NK-92 (cell line): ENCODE measurements around the gene SETDB2.
"Not testable (repeated sequence)": the region's sequence is repeated elsewhere in the genome, so short reads cannot be mapped to it uniquely, and the experiment has no call there.

Experiments used
- DNase-seq: peaks from one replicate; lab custom pipeline; 2025; ENCODE audit not compliant: unreplicated experiment; lab: John Stamatoyannopoulos, UW

Gene SETDB2

DNA sequence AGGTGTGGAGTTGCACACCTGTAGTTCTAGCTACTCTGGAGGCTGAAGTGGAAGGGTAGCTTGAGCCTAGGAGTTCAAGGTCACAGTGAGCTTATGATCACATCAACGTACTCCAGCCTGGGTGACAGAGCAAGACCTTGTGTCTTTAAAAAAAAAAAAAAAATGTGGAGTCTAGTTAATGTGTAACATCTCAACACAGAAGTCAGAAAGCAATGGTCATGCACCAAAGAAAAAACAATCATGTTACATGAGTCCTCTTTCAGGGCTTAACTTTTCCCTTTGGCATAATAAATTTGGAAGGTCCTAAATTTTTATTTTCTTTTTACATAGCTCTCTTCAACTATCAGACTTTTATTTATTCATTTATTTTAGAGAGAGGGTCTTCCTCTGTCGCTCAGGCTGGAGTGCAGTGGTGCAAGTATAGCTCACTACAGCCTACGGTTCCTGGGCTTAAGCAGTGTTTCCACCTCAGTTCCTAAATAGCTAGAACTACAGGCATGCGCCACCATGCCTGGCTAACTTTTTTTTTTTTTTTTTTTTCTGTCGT lies 22.3 kb downstream of the SETDB2 start:
- DNase-seq, result no peak

DNA sequence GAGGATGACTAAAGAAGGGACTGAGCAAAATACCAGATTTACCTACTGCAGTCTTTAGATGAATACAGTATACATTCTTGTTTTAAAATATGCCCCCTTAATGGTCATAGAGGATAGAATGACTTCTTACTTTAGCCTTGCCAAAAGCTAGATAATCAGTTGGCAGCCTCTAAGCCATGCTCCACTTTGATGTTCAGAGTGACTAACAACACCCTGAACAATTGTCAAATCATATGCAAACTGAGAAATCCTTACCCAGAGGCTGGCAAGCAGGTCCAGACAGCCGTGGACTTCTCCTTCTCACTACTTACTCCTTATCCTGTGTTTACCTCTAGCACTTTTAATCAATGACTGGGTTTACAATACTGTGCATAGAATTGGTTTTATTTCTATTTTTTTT lies 28.1 kb downstream of the SETDB2 start:
- DNase-seq, result no peak

DNA sequence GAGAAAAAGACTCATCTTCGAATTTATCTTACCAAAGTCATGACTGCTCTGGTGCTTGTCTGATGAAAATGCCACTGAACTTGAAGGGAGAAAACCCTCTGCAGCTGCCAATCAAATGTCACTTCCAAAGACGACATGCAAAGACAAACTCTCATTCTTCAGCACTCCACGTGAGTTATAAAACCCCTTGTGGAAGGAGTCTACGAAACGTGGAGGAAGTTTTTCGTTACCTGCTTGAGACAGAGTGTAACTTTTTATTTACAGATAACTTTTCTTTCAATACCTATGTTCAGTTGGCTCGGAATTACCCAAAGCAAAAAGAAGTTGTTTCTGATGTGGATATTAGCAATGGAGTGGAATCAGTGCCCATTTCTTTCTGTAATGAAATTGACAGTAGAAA lies 32.5 kb downstream of the SETDB2 start:
- no peak for DNase-seq

GRCh38 chr13:49481788-49482187 lies 37.7 kb downstream of the SETDB2 start:
- no peak for DNase-seq

GRCh38 chr13:49488563-49488962 lies 44.5 kb downstream of the SETDB2 start:
- no peak for DNase-seq

GRCh38 chr13:49494645-49495044 lies 50.6 kb downstream of the SETDB2 start:
- DNase-seq, result no peak

DNA sequence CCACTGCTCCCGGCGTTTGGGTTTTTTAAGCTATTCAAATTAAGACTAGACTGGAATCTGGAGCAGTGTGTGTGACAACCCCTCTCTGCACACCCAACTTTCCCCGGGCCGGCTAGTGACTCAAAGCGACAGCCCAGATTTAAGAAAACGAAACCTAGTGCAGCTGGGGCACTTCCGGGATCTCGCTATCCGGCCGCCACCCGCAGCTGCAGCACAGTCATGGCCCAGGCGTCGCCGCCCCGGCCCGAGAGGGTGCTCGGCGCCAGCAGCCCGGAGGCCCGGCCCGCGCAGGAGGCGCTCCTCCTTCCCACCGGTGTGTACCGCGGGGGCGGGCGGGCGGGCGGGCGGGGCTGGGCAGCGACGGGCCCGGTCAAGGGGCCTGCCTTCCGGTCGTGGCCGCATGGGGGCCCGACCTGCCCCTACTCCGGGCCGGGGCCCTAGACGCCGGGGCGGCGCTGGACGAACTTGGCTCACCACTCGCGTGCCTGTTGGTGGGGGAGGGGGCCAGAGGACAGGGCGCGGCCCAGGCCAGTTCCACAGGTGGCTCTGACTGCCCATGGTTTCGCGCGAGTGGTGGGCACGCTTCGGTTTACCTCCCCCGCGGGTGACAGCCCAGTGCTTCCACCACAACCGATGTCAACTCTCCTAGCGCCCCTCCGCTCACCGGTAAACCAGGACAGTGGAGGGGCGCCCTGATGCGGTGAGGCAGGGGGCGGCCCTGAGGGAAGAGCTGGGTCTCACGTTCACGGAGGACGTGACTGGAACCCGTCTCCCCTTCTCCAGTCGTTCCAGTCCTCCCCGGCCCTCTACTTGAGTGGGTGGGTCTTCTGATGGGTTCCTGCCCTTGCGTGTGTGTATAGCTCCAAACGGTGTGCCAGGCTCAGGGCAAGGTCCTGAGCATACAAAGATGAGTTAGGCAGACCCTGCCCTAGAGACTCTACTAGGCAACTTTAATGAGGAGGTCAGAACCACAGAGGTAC lies 52.0 kb downstream of the SETDB2 start, which contains the start of gene PHF11:
Gene PHF11, plus strand, starts transcription at position 171 of the 980 bp plus-strand sequence. Its CDS starts 49 bp downstream, at position 220.
- peak; percentile 13 for DNase-seq

DNA sequence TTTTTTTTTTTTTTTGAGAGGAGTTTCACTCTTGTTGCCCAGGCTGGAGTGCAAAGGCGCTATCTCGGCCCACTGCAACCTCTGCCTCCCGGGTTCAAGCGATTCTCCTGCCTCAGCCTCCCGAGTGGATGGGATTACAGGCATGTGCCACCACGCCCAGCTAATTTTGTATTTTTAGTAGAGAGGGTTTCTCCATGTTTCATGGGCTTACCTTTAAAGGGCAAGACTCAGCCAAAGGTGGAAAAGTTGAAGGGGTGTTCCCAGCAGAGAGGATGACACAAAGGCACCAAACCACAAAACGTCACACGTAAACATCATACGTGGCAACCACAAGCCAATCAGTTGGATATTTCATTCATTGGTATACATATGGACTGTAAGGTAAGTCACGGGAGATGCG lies 52.8 kb downstream of the SETDB2 start:
- not testable (repeated sequence) for DNase-seq

DNA sequence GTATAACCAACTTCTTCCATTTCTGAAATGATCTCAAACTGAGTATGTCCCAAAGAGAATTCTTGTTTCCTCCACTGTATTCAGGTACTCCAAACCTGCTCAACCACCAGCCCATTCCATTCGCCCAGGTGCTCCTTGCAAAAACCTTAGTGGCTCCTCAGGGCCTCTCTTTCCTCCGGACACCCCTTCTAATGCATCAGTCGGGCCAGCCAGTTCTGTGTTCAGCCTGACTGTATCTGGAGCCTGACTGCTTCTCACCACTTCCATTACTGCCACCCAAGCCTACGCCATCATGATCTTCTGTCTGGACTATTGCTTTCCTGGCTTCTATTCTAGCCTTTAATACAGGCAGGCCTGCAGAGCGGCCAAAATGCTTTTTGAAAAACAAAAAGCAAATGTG lies 53.2 kb downstream of the SETDB2 start:
- DNase-seq, result no peak

- DNase-seq, result no peak
Observed at GRCh38 chr13:49498206-49498605, 54.1 kb downstream of the SETDB2 start.

DNA sequence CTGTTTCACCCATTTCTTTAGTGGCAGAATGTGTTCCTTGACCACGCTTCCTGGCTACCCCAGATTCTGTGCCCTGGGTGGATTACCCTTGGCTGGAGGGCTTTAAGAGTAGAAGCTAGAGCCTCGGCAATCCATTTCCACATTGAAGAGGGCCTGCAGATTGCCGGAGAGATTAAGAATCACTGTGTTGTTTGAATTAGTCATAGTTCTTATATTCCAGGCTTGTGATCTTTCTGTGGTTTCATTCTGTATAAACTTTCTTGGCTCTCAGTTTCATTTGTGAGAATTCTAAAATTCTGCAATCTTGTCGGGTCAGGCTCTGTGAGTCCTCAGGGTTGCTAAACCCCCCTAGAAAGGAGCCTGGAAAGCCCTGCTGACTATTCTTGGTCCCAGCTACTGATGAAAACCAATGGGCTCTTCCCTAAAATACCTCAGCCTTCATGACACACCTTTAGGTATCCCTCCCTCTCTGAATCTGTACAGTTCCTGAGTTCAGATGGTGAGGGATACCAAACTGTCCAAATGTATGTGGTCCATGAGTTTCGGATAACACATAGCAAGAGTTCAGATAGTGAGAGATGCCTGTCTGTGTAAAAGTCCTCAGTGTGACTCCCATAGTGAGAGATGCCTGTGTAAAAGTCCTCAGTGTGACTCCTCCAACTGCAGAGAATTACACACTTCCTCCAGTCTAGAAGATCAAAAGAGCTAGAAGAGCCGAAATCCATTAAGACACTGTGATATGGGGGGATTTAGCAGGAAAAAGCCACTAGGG lies 56.0 kb downstream of the SETDB2 start:
- DNase-seq, result no peak

DNA sequence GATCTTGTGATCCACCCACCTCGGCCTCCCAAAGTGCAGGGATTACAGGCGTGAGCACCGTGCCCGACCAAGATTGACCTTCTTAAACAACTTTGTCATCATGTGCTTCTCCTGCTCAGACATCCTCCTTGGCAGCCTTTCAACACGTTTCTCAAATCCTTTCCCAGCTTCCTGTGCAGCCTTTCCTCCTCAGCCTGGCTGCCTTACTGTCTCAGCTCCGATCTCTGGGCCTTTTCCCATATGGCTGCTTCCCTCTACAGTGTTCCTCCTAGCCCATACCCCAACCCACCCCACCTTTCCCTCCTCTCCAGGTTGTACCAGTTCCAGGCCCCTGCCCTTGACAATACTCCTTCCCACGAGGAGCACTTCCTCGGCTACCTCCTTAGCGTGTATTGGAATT lies 58.9 kb downstream of the SETDB2 start:
- no peak for DNase-seq

GRCh38 chr13:49503951-49504350 lies 59.9 kb downstream of the SETDB2 start:
- no peak for DNase-seq

GRCh38 chr13:49512578-49512977 lies 68.5 kb downstream of the SETDB2 start:
- DNase-seq, result no peak

DNA sequence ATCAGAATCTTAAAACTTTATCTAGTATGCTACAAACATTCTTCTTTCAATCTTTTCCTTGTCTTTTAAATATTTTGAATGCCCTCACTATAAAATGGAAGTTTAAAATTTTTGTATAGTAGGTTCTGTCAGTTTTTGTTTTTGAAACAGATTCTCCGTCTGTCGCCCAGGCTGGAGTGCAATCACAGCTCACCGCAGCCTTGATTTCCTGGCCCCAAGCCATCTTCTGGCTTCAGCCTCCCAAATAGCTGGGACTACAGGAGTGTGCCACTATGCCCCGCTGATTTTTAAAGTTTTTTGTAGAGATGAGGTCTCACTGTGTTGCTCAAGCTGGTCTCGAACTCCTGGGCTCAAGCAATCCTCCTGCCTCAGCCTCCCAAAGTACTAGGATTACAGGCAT lies 72.4 kb downstream of the SETDB2 start:
- DNase-seq, result no peak

DNA sequence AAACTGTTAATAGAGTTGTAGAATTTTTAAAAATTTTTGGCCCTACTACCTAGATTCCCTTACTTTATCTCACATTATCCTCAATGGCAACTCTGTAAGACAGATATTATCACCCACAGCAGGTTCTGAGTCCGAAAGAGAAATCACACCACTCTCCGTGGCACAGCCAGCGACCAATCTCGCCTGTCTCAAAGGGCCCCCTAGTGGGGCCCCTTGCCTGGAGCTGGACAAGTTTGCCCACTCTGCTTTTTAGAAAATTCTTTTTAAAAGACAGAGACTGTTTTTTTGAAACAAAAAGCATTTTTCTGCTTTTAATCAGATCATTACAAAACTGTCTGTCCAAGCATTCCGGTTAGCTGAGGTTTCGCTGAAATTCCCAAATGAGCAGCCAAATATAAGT lies 73.4 kb downstream of the SETDB2 start:
- no peak for DNase-seq

DNA sequence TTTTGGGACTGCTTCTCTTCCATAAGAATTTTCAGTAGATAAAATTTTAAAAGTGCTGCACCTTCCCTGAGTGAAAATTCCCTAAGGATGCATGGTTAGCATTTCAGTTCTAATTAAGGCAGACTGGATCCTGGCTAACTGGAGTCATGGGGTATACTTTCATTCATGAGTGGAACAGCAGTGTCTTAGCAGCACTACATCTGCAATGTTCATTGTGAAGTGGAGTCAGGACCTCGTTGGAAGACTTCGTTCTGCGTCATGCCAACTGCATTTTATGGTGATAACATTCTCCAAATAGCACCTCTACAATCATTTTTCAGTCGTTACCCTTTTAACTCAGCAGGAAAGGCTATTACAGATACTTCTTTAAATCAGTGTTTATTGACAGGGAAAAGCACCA lies 77.2 kb downstream of the SETDB2 start:
- DNase-seq, result no peak

DNA sequence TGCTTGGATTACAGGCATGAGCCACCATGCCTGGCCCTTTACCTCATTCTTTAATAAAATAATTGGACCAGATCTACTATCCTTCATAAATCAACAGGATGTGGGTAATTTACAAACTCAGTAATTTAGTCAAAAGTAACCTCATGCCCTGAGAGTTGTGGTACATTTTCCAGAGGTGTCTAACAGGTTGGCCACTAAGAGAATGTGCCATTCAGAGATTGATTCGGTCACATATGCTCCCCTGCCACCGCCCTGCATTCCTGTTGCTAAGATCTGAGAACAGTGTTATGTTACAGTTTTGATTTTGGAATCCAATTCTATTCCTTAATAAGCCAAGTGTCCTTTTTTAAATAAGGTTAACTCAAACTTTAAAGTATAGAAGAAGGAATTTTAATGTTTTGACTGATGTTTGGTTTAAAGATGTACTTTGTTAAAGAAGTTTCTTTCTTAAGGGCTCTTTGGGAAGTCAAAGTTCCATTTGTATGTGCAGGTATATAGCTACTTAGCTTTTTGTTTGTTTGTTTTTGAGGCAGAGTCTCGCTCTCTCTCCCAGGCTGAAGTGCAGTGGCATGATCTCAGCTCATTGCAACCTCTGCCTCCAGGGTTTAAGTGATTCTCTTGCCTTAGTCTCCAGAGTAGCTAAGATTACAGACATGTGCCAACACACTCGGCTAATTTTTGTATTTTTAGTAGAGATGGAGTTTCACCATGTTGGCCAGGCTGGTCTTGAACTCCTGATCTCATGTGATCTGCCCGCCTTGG lies 80.8 kb downstream of the SETDB2 start:
- DNase-seq, result no peak

GRCh38 chr13:49527123-49527522 lies 83.0 kb downstream of the SETDB2 start:
- DNase-seq, result no peak

- DNase-seq, result no peak
Observed at GRCh38 chr13:49528161-49528560, 84.1 kb downstream of the SETDB2 start.

DNA sequence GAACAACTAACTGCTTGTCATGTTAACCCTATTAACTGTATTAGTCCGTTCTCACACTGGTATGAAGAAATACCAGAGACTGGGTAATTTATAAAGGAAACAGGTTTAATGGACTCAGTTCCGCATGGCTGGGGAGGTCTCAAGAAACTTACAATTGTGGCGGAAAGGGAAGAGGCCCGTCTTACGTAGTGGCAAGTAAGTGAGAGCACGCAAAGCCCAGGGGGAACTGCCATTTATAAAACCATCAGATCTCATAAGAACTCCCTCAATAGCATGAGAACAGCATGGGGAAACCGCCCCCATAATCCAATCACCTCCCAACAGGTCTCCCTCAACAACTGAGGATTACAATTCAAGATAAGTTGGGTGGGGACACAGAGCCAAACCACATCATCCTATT lies 86.4 kb downstream of the SETDB2 start:
- no peak for DNase-seq
